ENCODE data around the gene NAE1.
A peak's percentile ranks its signal among the peaks of the same experiment; 100 is the strongest.
"Not testable (repeated sequence)": the region's sequence is repeated elsewhere in the genome, so short reads cannot be mapped to it uniquely, and the experiment has no call there.

Gene NAE1

GRCh38 chr16:66830422-66831404 lies at the start of gene NAE1:
Gene NAE1, minus strand, starts transcription at chr16:66830976. Its CDS starts 77 bp downstream, at chr16:66830899.
- DNase-seq = peak; percentile 57

DNA sequence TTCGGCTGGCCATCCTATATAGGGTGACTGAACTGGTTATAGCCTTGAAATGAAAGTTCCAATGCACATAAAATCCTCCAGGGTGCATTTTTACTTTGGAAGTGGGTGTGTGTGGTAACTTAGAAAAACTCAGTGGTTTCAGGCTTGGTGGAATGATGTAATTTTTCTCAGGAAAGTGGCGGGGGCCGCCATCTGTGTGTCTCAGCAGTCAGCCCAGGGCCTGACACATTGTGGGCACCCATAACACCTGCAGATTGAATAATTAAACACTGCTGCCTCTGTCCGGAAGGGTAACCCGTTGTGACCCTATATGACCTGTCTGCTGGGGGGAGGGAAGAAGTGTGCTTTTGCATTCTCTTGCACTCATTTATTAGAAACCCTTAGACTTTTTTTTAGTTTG lies 47.3 kb upstream of the NAE1 start:
- peak; percentile 97 for DNase-seq

GRCh38 chr16:66874079-66874775 lies 43.5 kb upstream of the NAE1 start:
- DNase-seq = no peak

- no peak for DNase-seq
These were observed 42.9 kb upstream of the NAE1 start for GRCh38 chr16:66873685-66874055.

- peak; percentile 99 for DNase-seq
These were observed 42.3 kb upstream of the NAE1 start for GRCh38 chr16:66872943-66873684.

GRCh38 chr16:66872559-66872942 lies 41.8 kb upstream of the NAE1 start:
- DNase-seq = peak; percentile 43

DNA sequence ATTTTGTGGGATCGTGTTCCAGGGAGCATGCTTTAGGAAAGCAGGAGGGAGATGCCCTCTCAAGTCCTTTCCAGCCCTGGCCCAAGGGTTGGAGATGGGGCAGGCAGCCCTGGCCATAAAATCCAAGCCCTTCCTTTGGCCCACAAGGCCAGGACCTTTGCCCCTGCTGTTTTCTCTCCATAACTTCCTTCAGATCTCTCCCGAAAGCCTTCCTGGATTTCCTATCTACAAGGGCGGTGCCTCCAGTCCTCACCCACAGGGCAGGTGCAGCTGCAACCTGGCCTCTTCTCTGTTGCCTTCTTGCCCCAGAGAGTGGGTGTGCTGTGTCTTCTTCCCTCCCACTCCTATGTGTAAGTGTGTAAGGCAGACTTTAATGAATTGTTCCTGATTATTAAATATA lies 41.1 kb upstream of the NAE1 start:
- DNase-seq = no peak

DNA sequence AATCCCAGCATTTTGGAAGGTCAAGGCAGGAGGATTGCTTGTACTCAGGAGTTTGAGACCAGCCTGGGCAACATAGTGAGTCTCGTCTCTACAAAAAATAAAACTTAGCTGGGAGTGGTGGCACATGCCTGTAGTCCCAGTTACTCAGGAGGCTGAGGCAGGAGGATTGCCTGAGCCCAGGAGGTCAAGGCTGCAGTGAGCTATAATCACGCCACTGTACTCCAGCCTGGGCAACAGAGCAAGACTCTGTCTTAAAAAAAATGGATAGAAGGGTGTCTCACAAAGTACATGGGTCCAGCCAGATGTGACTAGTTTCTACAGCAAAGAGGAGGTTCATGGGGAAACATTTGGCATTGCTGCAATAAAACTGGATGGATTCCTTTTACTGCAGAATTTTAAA lies 40.6 kb upstream of the NAE1 start:
- DNase-seq = not testable (repeated sequence)

- DNase-seq = no peak
These were observed 38.6 kb upstream of the NAE1 start for GRCh38 chr16:66869424-66869823.

DNA sequence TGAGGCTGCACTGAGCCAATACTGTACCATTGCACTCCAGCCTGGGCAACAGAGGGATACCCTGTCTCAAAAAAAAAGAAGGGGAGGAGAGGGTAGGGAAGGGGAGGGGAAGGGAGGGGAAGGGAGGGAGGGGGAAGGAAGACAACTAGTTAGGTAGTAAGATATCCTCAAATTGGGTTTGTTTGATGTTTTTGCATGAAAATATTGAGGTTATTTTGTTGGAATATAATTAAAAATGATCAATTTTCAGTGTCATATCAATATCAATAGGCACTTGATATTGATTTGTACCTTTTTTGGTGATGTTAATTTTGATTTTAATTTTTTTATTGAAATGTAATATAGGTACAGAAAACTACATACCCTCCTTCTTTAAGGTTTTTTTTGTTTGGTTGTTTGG lies 32.9 kb upstream of the NAE1 start:
- no peak for DNase-seq

DNA sequence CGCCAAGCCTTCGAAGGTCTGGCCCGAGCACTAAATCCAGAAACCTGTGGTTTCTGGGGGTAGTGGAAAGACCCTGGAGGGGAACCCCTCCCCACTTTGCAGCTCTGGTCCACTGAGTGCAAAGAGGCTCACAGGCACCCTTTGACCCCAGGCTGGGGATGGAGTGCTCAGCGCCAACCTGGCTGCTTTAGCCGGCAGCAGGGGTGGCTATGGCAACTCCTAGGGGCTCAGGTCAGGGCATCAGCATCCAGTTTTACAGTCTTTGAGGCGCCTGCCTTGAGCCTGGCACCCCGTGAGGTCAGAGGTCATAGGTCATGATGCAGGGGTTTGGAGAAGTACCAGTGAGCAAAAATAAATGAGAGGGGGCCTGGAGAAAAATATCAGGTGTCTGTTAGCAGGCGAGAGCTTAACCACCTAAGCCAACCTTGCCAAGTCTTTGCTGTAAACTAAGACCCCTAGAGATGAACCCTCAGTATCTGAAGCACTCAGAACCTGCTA lies 31.3 kb upstream of the NAE1 start:
- no peak for DNase-seq

GRCh38 chr16:66859397-66860068 lies 28.8 kb upstream of the NAE1 start:
- DNase-seq = no peak

DNA sequence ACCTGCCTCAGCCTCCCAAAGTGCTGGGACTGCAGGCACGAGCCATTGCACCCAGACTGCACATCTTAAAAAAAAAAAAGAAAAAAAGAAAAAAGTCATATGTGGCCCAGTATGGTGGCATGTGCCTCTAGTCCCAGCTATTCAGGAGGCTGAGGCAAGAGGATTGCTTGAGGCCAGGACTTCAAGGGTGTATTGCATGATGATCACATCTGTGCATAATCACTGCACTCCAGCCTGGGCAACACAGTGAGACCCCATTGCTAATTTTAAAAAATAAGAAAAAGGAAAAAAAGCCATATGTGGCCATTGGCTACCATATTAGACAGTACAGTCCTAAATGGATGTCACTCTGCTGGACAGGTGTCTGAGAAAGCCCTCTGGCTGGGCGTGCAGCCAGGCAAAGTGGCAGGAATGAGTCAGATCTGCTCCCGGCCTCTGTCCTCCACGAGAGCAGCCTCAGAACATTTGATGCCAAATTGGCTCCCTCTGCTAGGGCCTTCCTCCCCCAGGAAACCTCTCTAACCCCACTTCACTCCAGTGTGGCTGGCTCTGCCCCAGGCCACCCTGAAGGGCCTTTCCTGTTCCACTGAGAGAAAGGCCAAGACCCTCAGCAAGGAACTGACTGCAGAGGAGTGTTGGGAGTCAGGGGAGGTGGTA lies 28.1 kb upstream of the NAE1 start:
- DNase-seq = no peak

GRCh38 chr16:66857437-66857836 lies 26.7 kb upstream of the NAE1 start:
- no peak for DNase-seq

DNA sequence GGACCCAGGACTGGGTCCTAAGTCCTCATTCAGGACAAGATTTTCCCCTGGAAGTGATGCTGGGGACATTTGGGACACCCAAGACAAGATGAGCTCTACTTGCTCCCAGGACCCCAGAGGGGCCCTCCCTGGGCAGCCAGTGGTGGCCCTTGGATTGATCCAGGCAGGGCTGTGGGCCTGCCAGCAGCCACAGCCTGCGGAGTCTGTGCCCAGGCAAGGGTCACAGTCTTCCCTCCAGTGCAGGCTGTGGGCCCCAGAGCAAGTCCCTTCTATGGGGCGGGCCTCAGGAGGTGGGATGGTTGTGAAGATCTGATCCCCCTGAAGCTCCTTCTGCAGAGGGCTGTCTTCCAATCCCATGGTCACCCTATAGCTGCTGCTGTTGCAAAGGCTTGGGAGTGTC lies 26.0 kb upstream of the NAE1 start:
- DNase-seq = no peak

- DNase-seq = no peak
These were observed 25.5 kb upstream of the NAE1 start for GRCh38 chr16:66856184-66856730.

DNA sequence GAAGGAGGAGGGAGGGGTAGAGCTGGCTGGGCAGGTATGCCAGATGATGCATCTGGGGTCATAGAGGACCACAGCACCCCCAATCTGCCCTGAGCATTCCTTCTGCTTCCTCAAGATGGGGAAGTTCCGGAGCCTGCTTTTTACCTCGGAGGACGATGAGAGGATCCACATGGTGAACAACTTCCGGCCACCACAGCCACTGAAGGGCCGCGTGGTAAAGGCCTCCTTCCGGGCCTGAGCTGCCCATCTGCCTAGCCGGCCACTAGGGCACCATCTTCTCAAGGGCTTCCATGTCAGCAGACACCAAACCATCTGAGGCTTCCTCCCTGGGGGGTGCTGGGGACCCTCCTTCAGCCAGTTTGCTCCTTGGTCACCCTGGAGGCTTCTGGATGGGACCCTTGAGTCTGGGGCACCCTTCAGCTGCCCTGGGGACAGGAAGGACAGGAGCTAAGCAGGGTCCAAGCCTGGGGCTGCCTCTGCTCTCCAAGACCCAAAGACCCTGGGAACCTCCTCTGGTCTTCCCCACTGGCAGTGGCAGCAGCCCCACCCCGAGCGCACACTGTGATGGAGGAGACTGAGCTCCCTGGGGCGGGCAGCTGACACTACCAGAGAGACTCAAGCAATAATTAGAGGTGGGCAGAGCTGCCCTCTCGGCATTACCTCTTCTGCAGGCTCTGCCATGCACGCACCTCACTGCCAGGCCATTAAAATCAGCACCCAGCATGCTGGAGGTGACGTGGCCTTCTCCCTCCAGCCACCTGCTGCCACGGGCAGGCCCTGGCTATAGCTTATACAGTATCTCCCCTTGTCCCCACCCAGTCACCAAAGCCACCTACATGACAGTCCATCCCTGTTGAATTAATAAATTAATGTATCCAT lies 22.7 kb upstream of the NAE1 start:
- DNase-seq = no peak

- DNase-seq = no peak
These were observed 20.6 kb upstream of the NAE1 start for GRCh38 chr16:66851166-66851964.

- DNase-seq = no peak
These were observed 19.5 kb upstream of the NAE1 start for GRCh38 chr16:66850115-66850815.

All from GF-D8 (cell line).